OCI-LY7 (cell line): ENCODE results near the gene LPA. TPM values are rescaled to one million over a fixed set of nuclear protein-coding genes. Genes with fewer than 3 reads are reported as not detected.
"Not testable (repeated sequence)": the region's sequence is repeated elsewhere in the genome, so short reads cannot be mapped to it uniquely, and the experiment has no call there.

ENCODE experiments used
- BruUV-seq: library from RNA; stranded (reverse); fragments of 400-500 nt; replicated peaks from 2 replicates; lab custom pipeline; 2021; lab: Mats Ljungman, UMichigan
- CTCF ChIA-PET: fragments of 300-600 bp; sonication (Branson Sonifier 250); formaldehyde crosslinking; loops from one replicate; lab custom pipeline; 2022; ENCODE audit warnings: antibody characterized with exemption; ENCODE audit not compliant: unreplicated experiment; lab: Charles Lee
- POLR2A ChIA-PET: fragments of 300-600 bp; sonication (Branson Sonifier 250); formaldehyde crosslinking; loops from one replicate; lab custom pipeline; 2022; ENCODE audit warnings: antibody characterized with exemption; lab: Charles Lee
- DNase-seq: peaks from one replicate; pipeline ENCODE4 v3.0.0-alpha.2; 2015; ENCODE audit warnings: low spot score
- H2AFZ ChIP-seq: fragments of 200-600 bp; sonication (generic), shearing (Covaris generic); 2 replicates; pipeline ENCODE4 v1.6.1; 2014; ENCODE audit warnings: mild to moderate bottlenecking, antibody characterized with exemption, low read length, moderate library complexity
- H3K27ac ChIP-seq: fragments of 200-600 bp; sonication (generic); 2 replicates; pipeline ENCODE4 v1.5.1; 2014; ENCODE audit warnings: mixed run types, low read depth, mild to moderate bottlenecking, moderate library complexity, low read length, inconsistent platforms; ENCODE audit not compliant: poor library complexity, severe bottlenecking
- H3K36me3 ChIP-seq: fragments of 200-600 bp; sonication (generic); 2 replicates; pipeline ENCODE4 v1.6.1; 2014; ENCODE audit warnings: mild to moderate bottlenecking, antibody characterized with exemption, low read length, moderate library complexity, mixed read lengths; ENCODE audit not compliant: insufficient read depth
- H3K4me1 ChIP-seq: fragments of 200-600 bp; sonication (generic); 2 replicates; pipeline ENCODE4 v1.5.1; 2014; ENCODE audit warnings: mild to moderate bottlenecking, low read length; ENCODE audit not compliant: insufficient read depth, poor library complexity, severe bottlenecking
- H3K4me2 ChIP-seq: fragments of 200-600 bp; sonication (generic); 2 replicates; pipeline ENCODE4 v1.6.1; 2014; ENCODE audit warnings: mild to moderate bottlenecking, low read length
- H3K4me3 ChIP-seq: fragments of 200-600 bp; sonication (generic); 2 replicates; pipeline ENCODE4 v1.5.1; 2014; ENCODE audit warnings: mild to moderate bottlenecking, low read depth, low read length; ENCODE audit not compliant: poor library complexity, severe bottlenecking
- H3K79me2 ChIP-seq: fragments of 200-600 bp; sonication (generic); 2 replicates; pipeline ENCODE4 v1.6.1; 2016; ENCODE audit warnings: low read depth, mild to moderate bottlenecking, low read length, moderate library complexity, mixed read lengths; ENCODE audit not compliant: insufficient read depth
- H3K9me2 ChIP-seq: fragments of 200-600 bp; sonication (generic); 2 replicates; pipeline ENCODE4 v1.6.1; 2016; ENCODE audit warnings: mild to moderate bottlenecking, low read length, mixed read lengths; ENCODE audit not compliant: insufficient read depth
- H3K9me3 ChIP-seq: fragments of 200-600 bp; sonication (generic); 2 replicates; pipeline ENCODE4 v1.6.1; 2014; ENCODE audit warnings: mild to moderate bottlenecking, mixed run types, low read length, mixed read lengths
- H4K20me1 ChIP-seq: fragments of 200-600 bp; sonication (generic); 2 replicates; pipeline ENCODE4 v1.6.1; 2014; ENCODE audit warnings: mild to moderate bottlenecking, antibody characterized with exemption, low read length, moderate library complexity, mixed read lengths; ENCODE audit not compliant: insufficient read depth
- CTCF ChIP-seq: fragments of 200-600 bp; sonication (generic); conservative IDR thresholded peaks from 2 replicates; pipeline ENCODE4 v1.5.1; 2014; ENCODE audit warnings: mild to moderate bottlenecking, antibody characterized with exemption, low read length, moderate library complexity, mixed read lengths
- EZH2phosphoT487 ChIP-seq: fragments of 200-600 bp; sonication (generic); IDR thresholded peaks from 2 replicates; pipeline ENCODE4 v1.6.1; 2018; ENCODE audit warnings: low read depth, borderline replicate concordance, mild to moderate bottlenecking, mixed run types, antibody characterized with exemption, low read length, moderate library complexity, mixed read lengths
- intact Hi-C: fragments of 100-400 bp; cut with micrococcal nuclease; formaldehyde crosslinking; loops from one replicate; pipeline ENCODE4 v1.10.0; 2022; ENCODE audit not compliant: unreplicated experiment
- total RNA-seq, 2 experiments: library from RNA; depleted of rRNA in 1 of 2; stranded (reverse); fragments of >200 nt in 1 of 2; shearing (Covaris generic) in 1 of 2; gene quantifications; 2 replicates each; pipeline ENCODE4 v1.2.3, GENCODE V29; 2014 to 2022

LPA gene
- total RNA-seq, 2 experiments from 2014 or later, result not detected

GRCh38 chr6:160581406-160581805 lies 82.7 kb downstream of the LPA start:
- no peak for DNase-seq
- H3K4me2 ChIP-seq, result no peak overlapping the region
- H3K9me3 ChIP-seq, result no peaks in the 10 kb centered on the region
- no peaks in the 10 kb centered on the region for H3K79me2 ChIP-seq
- BruUV-seq, result no TSS peak
- POLR2A ChIA-PET, result no interaction called here
- no peaks in the 10 kb centered on the region for H4K20me1 ChIP-seq
- CTCF ChIA-PET, result no interaction called here
- no peak overlapping the region for H3K4me3 ChIP-seq
- TF ChIP-seq CTCF (no peak), EZH2phosphoT487 (no peak)
- H3K4me1 ChIP-seq, result no peaks in the 10 kb centered on the region
- H3K27ac ChIP-seq, result no peak overlapping the region
- H3K9me2 ChIP-seq, result no peaks in the 10 kb centered on the region
- intact Hi-C loops, result no loop called here
- no peak overlapping the region for H2AFZ ChIP-seq
- H3K36me3 ChIP-seq, result no peaks in the 10 kb centered on the region

GRCh38 chr6:160578515-160578914 lies 85.6 kb downstream of the LPA start:
- H3K4me1 ChIP-seq, DNase-seq, CTCF ChIA-PET, intact Hi-C loops, H3K9me2 ChIP-seq, H3K4me3 ChIP-seq, BruUV-seq, H4K20me1 ChIP-seq, H3K36me3 ChIP-seq, H3K9me3 ChIP-seq, POLR2A ChIA-PET, H3K27ac ChIP-seq, H3K79me2 ChIP-seq, H3K4me2 ChIP-seq, H2AFZ ChIP-seq: not testable (repeated sequence)
- peak; percentile 27; the same call in 1 of the 2 replicates for TF ChIP-seq CTCF

DNA sequence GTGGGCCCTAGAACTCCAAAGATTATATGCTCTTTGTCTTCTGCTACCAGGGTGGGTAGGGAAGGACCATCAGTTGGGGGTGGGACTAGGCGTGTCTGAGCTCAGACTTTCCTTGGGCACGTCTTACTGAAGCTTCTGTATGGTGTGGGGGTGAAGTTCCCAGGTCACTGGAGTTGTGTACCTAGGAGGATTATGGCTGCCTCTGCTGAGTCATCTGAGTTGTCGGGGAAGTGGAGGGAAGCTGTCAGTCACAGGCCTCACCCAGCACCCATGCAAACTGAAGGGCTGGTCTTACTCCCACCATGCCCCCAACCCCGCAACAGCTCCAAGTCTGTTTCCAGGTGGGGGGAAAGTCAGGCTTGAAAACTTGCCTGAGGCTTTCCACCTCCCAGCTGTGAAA lies 90.1 kb downstream of the LPA start:
- no peaks in the 10 kb centered on the region for H3K4me1 ChIP-seq
- no peaks in the 10 kb centered on the region for H4K20me1 ChIP-seq
- no peak overlapping the region for H3K4me3 ChIP-seq
- intact Hi-C loops, result no loop called here
- BruUV-seq, result no TSS peak
- no peaks in the 10 kb centered on the region for H3K9me3 ChIP-seq
- no peak overlapping the region for H2AFZ ChIP-seq
- H3K36me3 ChIP-seq, result no peaks in the 10 kb centered on the region
- H3K27ac ChIP-seq, result no peak overlapping the region
- DNase-seq, result no peak
- no peak for TF ChIP-seq CTCF
- no peak for TF ChIP-seq EZH2phosphoT487
- ChIA-PET CTCF (no interaction called here), POLR2A (no interaction called here)
- H3K79me2 ChIP-seq, result no peaks in the 10 kb centered on the region
- no peaks in the 10 kb centered on the region for H3K9me2 ChIP-seq
- no peak overlapping the region for H3K4me2 ChIP-seq

GRCh38 chr6:160571201-160571600 lies 92.9 kb downstream of the LPA start:
- H4K20me1 ChIP-seq, intact Hi-C loops, DNase-seq, H3K27ac ChIP-seq, H3K36me3 ChIP-seq, CTCF ChIA-PET, H3K79me2 ChIP-seq, H3K9me2 ChIP-seq, BruUV-seq, H3K4me1 ChIP-seq, H3K9me3 ChIP-seq, H3K4me3 ChIP-seq, H3K4me2 ChIP-seq, H2AFZ ChIP-seq: not testable (repeated sequence)
- POLR2A ChIA-PET, result interaction anchor here (0.6 kb wide), 1 partner anchor 27 kb away, joined by 3 read pairs; no protein-coding TSS in a partner anchor
